Neural progenitor cell (in vitro differentiated cells): Measurements from ENCODE around the gene GSDME. TPM values are rescaled to one million over a fixed set of nuclear protein-coding genes. Genes with fewer than 3 reads are reported as not detected.

Source experiments
- DNase-seq: peaks from one replicate; pipeline ENCODE4 v3.0.0-alpha.2; 2016; ENCODE audit warnings: low spot score
- H2AFZ ChIP-seq: fragments of 200-600 bp; sonication (generic); replicated peaks from 2 replicates; pipeline ENCODE4 v1.6.1; 2016; ENCODE audit warnings: antibody characterized with exemption
- H3F3A ChIP-seq: fragments of 200-600 bp; sonication (generic); 2 replicates; pipeline ENCODE4 v1.6.1; 2016; ENCODE audit warnings: antibody characterized with exemption, low read depth
- H3K27ac ChIP-seq: fragments of 200-600 bp; sonication (generic); 2 replicates; pipeline ENCODE4 v1.5.1; 2016; ENCODE audit warnings: mild to moderate bottlenecking
- H3K27me3 ChIP-seq: fragments of 200-600 bp; sonication (generic); 2 replicates; pipeline ENCODE4 v1.6.1; 2016; ENCODE audit warnings: mild to moderate bottlenecking, moderate library complexity
- H3K36me3 ChIP-seq: fragments of 200-600 bp; sonication (generic); 2 replicates; pipeline ENCODE4 v1.5.1; 2016
- H3K4me1 ChIP-seq: fragments of 200-600 bp; sonication (generic); 2 replicates; pipeline ENCODE4 v1.6.1; 2016; ENCODE audit warnings: mixed run types
- H3K4me2 ChIP-seq: fragments of 200-600 bp; sonication (generic); 2 replicates; pipeline ENCODE4 v1.6.1; 2016
- H3K4me3 ChIP-seq: fragments of 200-600 bp; sonication (generic); 2 replicates; pipeline ENCODE4 v1.5.1; 2016
- H3K79me2 ChIP-seq: fragments of 200-600 bp; sonication (generic); 2 replicates; pipeline ENCODE4 v1.6.1; 2016; ENCODE audit warnings: low read depth
- H3K9ac ChIP-seq: fragments of 200-600 bp; sonication (generic); 2 replicates; pipeline ENCODE4 v1.6.1; 2016
- H3K9me3 ChIP-seq: fragments of 200-600 bp; sonication (generic); 2 replicates; pipeline ENCODE4 v1.5.1; 2016; ENCODE audit warnings: low read depth
- H4K20me1 ChIP-seq: fragments of 200-600 bp; sonication (generic); 2 replicates; pipeline ENCODE4 v1.6.1; 2016; ENCODE audit warnings: low read depth
- H3K27ac Mint-ChIP-seq: 3 replicates; pipeline ENCODE4 v1.8.0; 2021; ENCODE audit warnings: mixed read lengths
- H3K27me3 Mint-ChIP-seq: 2 replicates; pipeline ENCODE4 v1.8.0; 2022; ENCODE audit warnings: low read depth, mild to moderate bottlenecking, inconsistent platforms, moderate library complexity, mixed read lengths; ENCODE audit not compliant: insufficient read depth
- H3K36me3 Mint-ChIP-seq: 3 replicates; pipeline ENCODE4 v1.8.0; 2021; ENCODE audit warnings: mixed read lengths
- H3K4me1 Mint-ChIP-seq: 3 replicates; pipeline ENCODE4 v1.8.0; 2021; ENCODE audit warnings: mixed read lengths
- H3K4me3 Mint-ChIP-seq: 3 replicates; pipeline ENCODE4 v1.8.0; 2021; ENCODE audit warnings: mild to moderate bottlenecking, moderate library complexity, mixed read lengths
- H3K9me3 Mint-ChIP-seq: 3 replicates; pipeline ENCODE4 v1.8.0; 2020; ENCODE audit warnings: mixed read lengths
- CTCF ChIP-seq: fragments of 200-600 bp; sonication (generic); IDR thresholded peaks from 2 replicates; pipeline ENCODE4 v1.5.1; 2017; ENCODE audit warnings: antibody characterized with exemption, mild to moderate bottlenecking
- EZH2 ChIP-seq: fragments of 200-600 bp; sonication (generic); IDR thresholded peaks from 2 replicates; pipeline ENCODE4 v1.6.1; 2017; ENCODE audit warnings: antibody characterized with exemption, mild to moderate bottlenecking, moderate library complexity
- EZH2phosphoT487 ChIP-seq: fragments of 200-600 bp; sonication (generic); IDR thresholded peaks from 2 replicates; pipeline ENCODE4 v1.6.1; 2017; ENCODE audit warnings: antibody characterized with exemption
- total RNA-seq: library from RNA; depleted of rRNA; stranded (reverse); fragments of >200 nt; gene quantifications from 2 replicates; pipeline ENCODE4 v1.2.3, GENCODE V29; 2015; ENCODE audit warnings: low replicate concordance

Gene GSDME
- total RNA-seq, result 12.8 and 15.5 TPM in 2 replicates

- Histone ChIP-seq H3K4me1 (peaks cover 11% of the 10 kb centered on the region), H3K4me2 (peak within 1 kb of the TSS; percentile 92), H3K36me3 (no peaks in the 10 kb centered on the region), H3F3A (no peaks in the 10 kb centered on the region), H3K9me3 (no peaks in the 10 kb centered on the region), H3K4me3 (peak within 1 kb of the TSS; percentile 73), H3K79me2 (no peaks in the 10 kb centered on the region), H2AFZ (peak within 1 kb of the TSS; percentile 96), H4K20me1 (no peaks in the 10 kb centered on the region), H3K27ac (no peak within 1 kb of the TSS), H3K27me3 (peaks cover 40% of the 10 kb centered on the region), H3K9ac (no peak within 1 kb of the TSS)
- Mint-ChIP-seq H3K4me1 (peaks cover 13% of the 10 kb centered on the region), H3K36me3 (no peaks in the 10 kb centered on the region), H3K4me3 (peak within 1 kb of the TSS; percentile 91), H3K27ac (no peak within 1 kb of the TSS), H3K27me3 (peaks cover 7% of the 10 kb centered on the region), H3K9me3 (no peaks in the 10 kb centered on the region)
- peak; percentile 81 for DNase-seq
- TF ChIP-seq EZH2 (peak; percentile 33), EZH2phosphoT487 (peak; percentile 32), CTCF (no peak)
Measured at GRCh38 chr7:24757353-24758275, at the start of gene GSDME. Gene GSDME, minus strand, starts transcription at chr7:24757464. Its CDS starts 7,690 bp downstream, at chr7:24749774.

GRCh38 chr7:24802300-24802699, 45.0 kb upstream of the GSDME start:
- Mint-ChIP-seq H3K27ac (no peak overlapping the region), H3K4me3 (no peak overlapping the region), H3K36me3 (peaks cover 22% of the 10 kb centered on the region), H3K27me3 (no peaks in the 10 kb centered on the region), H3K9me3 (no peaks in the 10 kb centered on the region), H3K4me1 (peaks cover 20% of the 10 kb centered on the region)
- no peaks in the 10 kb centered on the region for H3K27me3 ChIP-seq
- TF ChIP-seq EZH2phosphoT487 (no peak), EZH2 (no peak), CTCF (no peak)
- no peak overlapping the region for H3K4me3 ChIP-seq
- H3K79me2 ChIP-seq, result no peaks in the 10 kb centered on the region
- H4K20me1 ChIP-seq, result no peaks in the 10 kb centered on the region
- no peak overlapping the region for H3K4me2 ChIP-seq
- DNase-seq, result no peak
- no peaks in the 10 kb centered on the region for H3F3A ChIP-seq
- no peak overlapping the region for H2AFZ ChIP-seq
- H3K27ac ChIP-seq, result no peak overlapping the region
- H3K9ac ChIP-seq, result no peak overlapping the region
- no peaks in the 10 kb centered on the region for H3K9me3 ChIP-seq
- no peaks in the 10 kb centered on the region for H3K4me1 ChIP-seq
- peaks cover 5% of the 10 kb centered on the region for H3K36me3 ChIP-seq

- no peak overlapping the region for H3K9ac ChIP-seq
Measured at GRCh38 chr7:24801883-24802282, 44.6 kb upstream of the GSDME start.

More at GRCh38 chr7:24801883-24802282, 44.6 kb upstream of the GSDME start:
- peaks cover 5% of the 10 kb centered on the region for H3K36me3 ChIP-seq
- H3K4me1 ChIP-seq, result no peaks in the 10 kb centered on the region
- H3K27me3 ChIP-seq, result no peaks in the 10 kb centered on the region
- H2AFZ ChIP-seq, result no peak overlapping the region
- DNase-seq, result no peak
- H3K9me3 ChIP-seq, result no peaks in the 10 kb centered on the region
- H3K4me2 ChIP-seq, result no peak overlapping the region
- Mint-ChIP-seq H3K4me1 (peaks cover 20% of the 10 kb centered on the region), H3K9me3 (no peaks in the 10 kb centered on the region), H3K27me3 (no peaks in the 10 kb centered on the region), H3K27ac (no peak overlapping the region), H3K4me3 (no peak overlapping the region), H3K36me3 (peaks cover 22% of the 10 kb centered on the region)
- H3K79me2 ChIP-seq, result no peaks in the 10 kb centered on the region
- no peaks in the 10 kb centered on the region for H3F3A ChIP-seq
- TF ChIP-seq EZH2, result no peak
- no peak for TF ChIP-seq CTCF
- no peak for TF ChIP-seq EZH2phosphoT487
- H3K4me3 ChIP-seq, result no peak overlapping the region
- no peak overlapping the region for H3K27ac ChIP-seq
- H4K20me1 ChIP-seq, result no peaks in the 10 kb centered on the region
